ENCODE results near the gene TEX2. TPM values are rescaled to one million over a fixed set of nuclear protein-coding genes. Genes with fewer than 3 reads are reported as not detected.

Gene TEX2
- total and polyA plus RNA-seq, 2 of the 13 experiments (the other 11 are each of a cell fraction or from before 2014, with no cell fraction given) = 21.4 to 37.7 TPM

GRCh38 chr17:64149196-64149595 is 113.9 kb downstream of the TEX2 start:
- Histone ChIP-seq H2AFZ (ENCODE audit: low read length) (no peak overlapping the region), H3K4me3 (replicated peaks in 1 of 3; ENCODE audit: insufficient read depth in 1 of 3, low read depth in 2 of 3, low read length in 3 of 3) (no peak overlapping the region), H3K27me3 (ENCODE audit: control insufficient read depth in 1 of 2, insufficient read depth in 2 of 2, low read length in 2 of 2) (no peaks in the 10 kb centered on the region; a peak in 1 of 5 replicates), H3K9ac (ENCODE audit: insufficient read depth, low read depth, low read length) (no peak overlapping the region), H3K4me2 (ENCODE audit: low read depth, low read length) (no peak overlapping the region), H3K9me3 (ENCODE audit: low read length) (no peaks in the 10 kb centered on the region), H3K27ac (ENCODE audit: extremely low read length, insufficient read depth, low read length) (peak overlapping the region; percentile 88), H3K79me2 (ENCODE audit: insufficient read depth, low read length) (peaks cover 20% of the 10 kb centered on the region), H4K20me1 (ENCODE audit: insufficient read depth, low read length) (no peaks in the 10 kb centered on the region), H3K36me3 (replicated peaks in 1 of 2; ENCODE audit: control insufficient read depth in 1 of 2, insufficient read depth in 2 of 2, low read length in 2 of 2) (peaks cover 3 to 22% of the 10 kb centered on the region in 2 experiments), H3K4me1 (ENCODE audit: insufficient read depth, low read length) (peaks cover 79% of the 10 kb centered on the region)
- ChIA-PET CTCF (ENCODE audit: low intra/inter-chr PET ratio, low total read pairs) (no interaction called here), POLR2A (interaction anchor here (0.9 to 7.1 kb wide), 13 partner anchors 6 to 348 kb away, joined by 3 to 127 read pairs (median 5); partner anchors contain the start of genes POLG2 and TEX2)
- DNase-seq (ENCODE audit: low spot score) (no peak), FAIRE-seq (no peak), ATAC-seq (no peak)
- WGBS (ENCODE audit: low lambda C conversion rate) = 94% methylated on average over 6 of the region's 6 CpGs
- BruUV-seq (replicated peaks) = no TSS peak
- 0 out of 2 replicates have a peak, but pooled peaks have one; percentile 61 for TF ChIP-seq ARID2 (CRISPR knock-in tag; IDR thresholded peaks at IDR 0.05; ENCODE audit: borderline replicate concordance)
- TF ChIP-seq PATZ1 (CRISPR knock-in tag; IDR thresholded peaks at IDR 0.05) = 0 out of 2 replicates have a peak, but pooled peaks have one; percentile 10
- no peak for TF ChIP-seq STAT6 (CRISPR knock-in tag; IDR thresholded peaks at IDR 0.05; ENCODE audit: borderline replicate concordance)
- no peak for TF ChIP-seq ARNT (IDR thresholded peaks at IDR 0.05)
- TF ChIP-seq TOPORS (CRISPR knock-in tag; IDR thresholded peaks at IDR 0.05) = 0 out of 2 replicates have a peak, but pooled peaks have one; percentile 51
- no peak for TF ChIP-seq ZNF572 (CRISPR knock-in tag; IDR thresholded peaks at IDR 0.05)
- TF ChIP-seq RARG (CRISPR knock-in tag; IDR thresholded peaks at IDR 0.05; ENCODE audit: low read depth) = 0 out of 2 replicates have a peak, but pooled peaks have one; percentile 36
- TF ChIP-seq SMYD3 (CRISPR knock-in tag; IDR thresholded peaks at IDR 0.05) = 0 out of 2 replicates have a peak, but pooled peaks have one; percentile 46
- TF ChIP-seq, protein P1, sequence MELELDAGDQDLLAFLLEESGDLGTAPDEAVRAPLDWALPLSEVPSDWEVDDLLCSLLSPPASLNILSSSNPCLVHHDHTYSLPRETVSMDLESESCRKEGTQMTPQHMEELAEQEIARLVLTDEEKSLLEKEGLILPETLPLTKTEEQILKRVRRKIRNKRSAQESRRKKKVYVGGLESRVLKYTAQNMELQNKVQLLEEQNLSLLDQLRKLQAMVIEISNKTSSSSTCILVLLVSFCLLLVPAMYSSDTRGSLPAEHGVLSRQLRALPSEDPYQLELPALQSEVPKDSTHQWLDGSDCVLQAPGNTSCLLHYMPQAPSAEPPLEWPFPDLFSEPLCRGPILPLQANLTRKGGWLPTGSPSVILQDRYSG (CRISPR knock-in tag; IDR thresholded peaks at IDR 0.05) = no peak
- TF ChIP-seq, protein P2, sequence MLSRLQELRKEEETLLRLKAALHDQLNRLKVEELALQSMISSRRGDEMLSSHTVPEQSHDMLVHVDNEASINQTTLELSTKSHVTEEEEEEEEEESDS (CRISPR knock-in tag; IDR thresholded peaks at IDR 0.05; ENCODE audit: borderline replicate concordance) = 0 out of 2 replicates have a peak, but pooled peaks have one; percentile 69
- TF ChIP-seq PAWR (CRISPR knock-in tag; IDR thresholded peaks at IDR 0.05; ENCODE audit: borderline replicate concordance) = 0 out of 2 replicates have a peak, but pooled peaks have one; percentile 29
- TF ChIP-seq, protein P3, sequence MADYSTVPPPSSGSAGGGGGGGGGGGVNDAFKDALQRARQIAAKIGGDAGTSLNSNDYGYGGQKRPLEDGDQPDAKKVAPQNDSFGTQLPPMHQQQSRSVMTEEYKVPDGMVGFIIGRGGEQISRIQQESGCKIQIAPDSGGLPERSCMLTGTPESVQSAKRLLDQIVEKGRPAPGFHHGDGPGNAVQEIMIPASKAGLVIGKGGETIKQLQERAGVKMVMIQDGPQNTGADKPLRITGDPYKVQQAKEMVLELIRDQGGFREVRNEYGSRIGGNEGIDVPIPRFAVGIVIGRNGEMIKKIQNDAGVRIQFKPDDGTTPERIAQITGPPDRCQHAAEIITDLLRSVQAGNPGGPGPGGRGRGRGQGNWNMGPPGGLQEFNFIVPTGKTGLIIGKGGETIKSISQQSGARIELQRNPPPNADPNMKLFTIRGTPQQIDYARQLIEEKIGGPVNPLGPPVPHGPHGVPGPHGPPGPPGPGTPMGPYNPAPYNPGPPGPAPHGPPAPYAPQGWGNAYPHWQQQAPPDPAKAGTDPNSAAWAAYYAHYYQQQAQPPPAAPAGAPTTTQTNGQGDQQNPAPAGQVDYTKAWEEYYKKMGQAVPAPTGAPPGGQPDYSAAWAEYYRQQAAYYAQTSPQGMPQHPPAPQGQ (CRISPR knock-in tag; IDR thresholded peaks at IDR 0.05; ENCODE audit: borderline replicate concordance) = no peak
- TF ChIP-seq ERF (CRISPR knock-in tag; IDR thresholded peaks at IDR 0.05) = no peak
- TF ChIP-seq ZNF775 (CRISPR knock-in tag; IDR thresholded peaks at IDR 0.05; ENCODE audit: borderline replicate concordance) = 0 out of 2 replicates have a peak, but pooled peaks have one; percentile 34
- TF ChIP-seq ZNF558 (CRISPR knock-in tag; IDR thresholded peaks at IDR 0.05; ENCODE audit: borderline replicate concordance) = 0 out of 2 replicates have a peak, but pooled peaks have one; percentile 45
- intact Hi-C loops (cut with micrococcal nuclease; ENCODE audit: unreplicated experiment) (loop anchor here (5.0 kb wide), 2 partner anchors 113 to 133 kb away; partner anchors contain the start of gene TEX2), in situ Hi-C loops (cut with HindIII; ENCODE audit: extremely low pct_ligation_motif_present, low pct_unique_long_range_greater_than_20kb) (loop anchor here (5.0 kb wide), 2 partner anchors 33 to 113 kb away; partner anchors contain the start of gene TEX2)

Data from HepG2 (cell line).